ENCODE results near the gene TAS1R3. TPM values are rescaled to one million over a fixed set of nuclear protein-coding genes. Genes with fewer than 3 reads are reported as not detected.

TAS1R3 gene
- total and polyA plus RNA-seq, 2 donors (not counting 1 experiment from before 2014, with no cell fraction given): 4.1 to 11.7 TPM

GRCh38 chr1:1346501-1346890 is 15.4 kb downstream of the TAS1R3 start:
- Histone ChIP-seq H3K36me3 (replicated peaks in 1 of 2; ENCODE audit: control extremely low read depth in 1 of 2, control insufficient read depth in 1 of 2, extremely low read depth in 1 of 2, insufficient read depth in 2 of 2, low read length in 1 of 2) (no peaks in the 10 kb centered on the region), H3K4me3 (ENCODE audit: control extremely low read depth in 1 of 5, extremely low read depth in 1 of 5, insufficient read depth in 1 of 5, low read depth in 2 of 5, low read length in 4 of 5) (no peak overlapping the region), H3K27ac (ENCODE audit: low read length in 2 of 2) (no peak overlapping the region), H3K4me2 (replicated peaks; ENCODE audit: low read depth, low read length, poor library complexity, severe bottlenecking) (no peak overlapping the region), H3K79me2 (ENCODE audit: control insufficient read depth, insufficient read depth, low read length) (peaks cover 34% of the 10 kb centered on the region), H3K4me1 (ENCODE audit: control insufficient read depth in 2 of 2, insufficient read depth in 2 of 2, low read length in 2 of 2) (peaks cover 6 to 16% of the 10 kb centered on the region in 2 donors), H3K9me3 (ENCODE audit: control extremely low read depth in 1 of 3, control insufficient read depth in 2 of 3, insufficient read depth in 1 of 3, low read length in 2 of 3) (no peaks in the 10 kb centered on the region), H3K27me3 (replicated peaks in 1 of 4; ENCODE audit: control extremely low read depth in 1 of 4, control insufficient read depth in 3 of 4, insufficient read depth in 4 of 4, low read length in 3 of 4) (peaks cover 0 to 3% (median 0%) of the 10 kb centered on the region in 4 experiments), H4K20me1 (ENCODE audit: control insufficient read depth, insufficient read depth, low read length, poor library complexity, severe bottlenecking) (peaks cover 41% of the 10 kb centered on the region), H3K9ac (ENCODE audit: low read length) (no peak overlapping the region), H2AFZ (ENCODE audit: insufficient read depth, low read depth, low read length, poor library complexity, severe bottlenecking) (no peak overlapping the region)
- no peak for ATAC-seq (ENCODE audit: low read depth)
- Mint-ChIP-seq H3K27ac (no peak overlapping the region), H3K4me3 (peak overlapping the region; percentile 54), H3K9me3 (ENCODE audit: insufficient read depth) (no peaks in the 10 kb centered on the region), H3K27me3 (no peaks in the 10 kb centered on the region), H3K4me1 (peaks cover 15% of the 10 kb centered on the region)
- WGBS (ENCODE audit: insufficient coverage): 97% methylated on average over 9 of the region's 10 CpGs
- intact Hi-C loops (cut with micrococcal nuclease): no loop called here
- ChIA-PET POLR2A (no interaction called here), CTCF (interaction anchor here (1.3 kb wide), 1 partner anchor 23 kb away, joined by 3 read pairs; no protein-coding TSS in a partner anchor)
- no peak for TF ChIP-seq EZH2 (IDR thresholded peaks at IDR 0.05; ENCODE audit: borderline replicate concordance, insufficient read depth, low read depth, low read length, poor library complexity, severe bottlenecking)
- TF ChIP-seq CTCF (IDR thresholded peaks at IDR 0.05): no peak
- no peak for DNase-seq

- Histone ChIP-seq H3K9me3 (ENCODE audit: control extremely low read depth in 1 of 3, control insufficient read depth in 2 of 3, insufficient read depth in 1 of 3, low read length in 2 of 3) (no peaks in the 10 kb centered on the region), H3K27ac (ENCODE audit: low read length in 2 of 2) (no peak overlapping the region), H3K27me3 (replicated peaks in 1 of 4; ENCODE audit: control extremely low read depth in 1 of 4, control insufficient read depth in 3 of 4, insufficient read depth in 4 of 4, low read length in 3 of 4) (peaks cover 0 to 9% (median 0%) of the 10 kb centered on the region in 4 experiments), H3K79me2 (ENCODE audit: control insufficient read depth, insufficient read depth, low read length) (peaks cover 34% of the 10 kb centered on the region), H3K4me3 (ENCODE audit: control extremely low read depth in 1 of 5, extremely low read depth in 1 of 5, insufficient read depth in 1 of 5, low read depth in 2 of 5, low read length in 4 of 5) (no peak overlapping the region), H4K20me1 (ENCODE audit: control insufficient read depth, insufficient read depth, low read length, poor library complexity, severe bottlenecking) (peaks cover 46% of the 10 kb centered on the region), H3K4me2 (replicated peaks; ENCODE audit: low read depth, low read length, poor library complexity, severe bottlenecking) (no peak overlapping the region), H3K4me1 (ENCODE audit: control insufficient read depth in 2 of 2, insufficient read depth in 2 of 2, low read length in 2 of 2) (peaks cover 7 to 21% of the 10 kb centered on the region in 2 donors), H3K9ac (ENCODE audit: low read length) (no peak overlapping the region), H3K36me3 (replicated peaks in 1 of 2; ENCODE audit: control extremely low read depth in 1 of 2, control insufficient read depth in 1 of 2, extremely low read depth in 1 of 2, insufficient read depth in 2 of 2, low read length in 1 of 2) (no peaks in the 10 kb centered on the region), H2AFZ (ENCODE audit: insufficient read depth, low read depth, low read length, poor library complexity, severe bottlenecking) (no peak overlapping the region)
- intact Hi-C loops (cut with micrococcal nuclease): no loop called here
- ATAC-seq (ENCODE audit: low read depth): no peak
- H3K4me3 Mint-ChIP-seq: peak overlapping the region; percentile 83
- ChIA-PET POLR2A (no interaction called here), CTCF (interaction anchor here (1.3 to 1.4 kb wide), 2 partner anchors 22 to 28 kb away, joined by 3 to 5 read pairs; partner anchors contain the start of gene AURKAIP1)
- peaks cover 17% of the 10 kb centered on the region for H3K4me1 Mint-ChIP-seq
- TF ChIP-seq EZH2 (IDR thresholded peaks at IDR 0.05; ENCODE audit: borderline replicate concordance, insufficient read depth, low read depth, low read length, poor library complexity, severe bottlenecking): no peak
- no peak for TF ChIP-seq CTCF (IDR thresholded peaks at IDR 0.05)
- no peaks in the 10 kb centered on the region for H3K27me3 Mint-ChIP-seq
- 97% methylated on average over 10 of the region's 10 CpGs for WGBS (ENCODE audit: insufficient coverage)
- no peaks in the 10 kb centered on the region for H3K9me3 Mint-ChIP-seq (ENCODE audit: insufficient read depth)
- no peak for DNase-seq
- H3K27ac Mint-ChIP-seq: peak overlapping the region; percentile 43
Observed at GRCh38 chr1:1347026-1347595, 16.0 kb downstream of the TAS1R3 start.
